HG03342 (cell line): ENCODE measurements around the gene NGDN.
A peak's percentile ranks its signal among the peaks of the same experiment; 100 is the strongest.

Experiments used
- ATAC-seq: cut with Tn5 transposase; IDR thresholded peaks from one replicate; pipeline ENCODE4 v1.9.1; 2021; ENCODE audit warnings: mild to moderate bottlenecking, moderate library complexity; ENCODE audit not compliant: unreplicated experiment

Gene NGDN

DNA sequence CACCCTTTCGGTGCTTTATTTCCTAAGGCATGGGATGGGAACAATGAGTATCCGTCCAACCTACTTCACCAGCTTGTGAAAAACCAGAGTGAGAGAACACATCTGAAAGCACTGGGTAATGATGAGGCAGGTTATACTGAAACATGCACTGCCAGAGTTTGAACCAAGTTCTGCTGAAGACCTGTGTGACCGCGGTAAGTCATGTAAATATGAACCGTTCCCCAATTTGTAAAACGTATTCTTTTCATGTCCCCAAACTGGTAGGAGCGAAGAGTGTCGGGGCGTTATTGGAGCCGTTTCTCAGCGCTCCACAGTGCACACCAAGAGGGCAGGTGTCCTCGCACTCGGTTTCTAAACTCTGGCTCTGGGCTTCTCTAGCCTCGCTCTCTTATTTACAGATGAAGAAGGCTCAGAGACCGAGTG, 788 bp upstream of the NGDN start:
- no peak for ATAC-seq

DNA sequence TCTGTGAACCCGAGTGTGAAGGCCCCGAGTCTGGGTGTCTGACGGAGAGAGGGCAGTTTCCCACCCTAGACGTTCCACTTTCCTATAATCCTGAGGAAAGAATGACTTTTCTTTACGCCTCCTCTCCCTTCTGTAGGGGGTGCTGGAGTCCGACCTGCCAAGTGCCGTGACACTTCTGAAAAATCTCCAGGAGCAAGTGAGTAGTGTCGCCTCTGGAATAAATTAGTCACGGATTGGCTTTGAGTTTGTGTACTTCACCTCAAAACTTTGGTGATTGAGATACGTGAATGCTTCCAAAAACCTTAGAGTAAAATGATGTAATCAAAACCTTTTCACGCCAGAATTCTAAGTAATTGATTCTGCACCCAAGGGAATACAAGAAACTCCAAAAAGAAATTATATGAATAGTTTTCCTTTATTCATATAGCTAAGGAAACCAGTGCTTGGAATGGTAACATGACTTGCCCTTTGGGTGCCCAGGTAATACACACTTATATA, 452 bp downstream of the NGDN start:
- peak; percentile 5 for ATAC-seq

DNA sequence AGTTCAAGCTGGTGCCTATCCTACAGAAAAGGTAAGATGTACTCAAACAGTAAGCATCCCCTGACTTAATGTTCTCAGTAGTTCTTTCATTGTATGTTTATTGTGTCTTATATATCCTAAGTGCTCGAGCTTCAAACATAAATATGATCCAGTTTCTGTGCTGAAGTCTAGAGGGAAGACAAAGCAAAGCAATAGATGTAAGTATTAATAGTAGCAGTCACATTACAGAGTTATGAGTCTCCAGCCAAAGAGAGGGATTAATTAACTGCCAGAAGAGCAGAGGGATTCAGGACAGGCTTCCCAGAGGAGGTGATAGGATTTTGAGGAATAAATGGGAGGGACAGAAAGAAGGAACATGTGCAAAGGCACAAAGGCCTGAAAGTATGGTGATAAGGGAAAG, 1.4 kb downstream of the NGDN start:
- no peak for ATAC-seq

DNA sequence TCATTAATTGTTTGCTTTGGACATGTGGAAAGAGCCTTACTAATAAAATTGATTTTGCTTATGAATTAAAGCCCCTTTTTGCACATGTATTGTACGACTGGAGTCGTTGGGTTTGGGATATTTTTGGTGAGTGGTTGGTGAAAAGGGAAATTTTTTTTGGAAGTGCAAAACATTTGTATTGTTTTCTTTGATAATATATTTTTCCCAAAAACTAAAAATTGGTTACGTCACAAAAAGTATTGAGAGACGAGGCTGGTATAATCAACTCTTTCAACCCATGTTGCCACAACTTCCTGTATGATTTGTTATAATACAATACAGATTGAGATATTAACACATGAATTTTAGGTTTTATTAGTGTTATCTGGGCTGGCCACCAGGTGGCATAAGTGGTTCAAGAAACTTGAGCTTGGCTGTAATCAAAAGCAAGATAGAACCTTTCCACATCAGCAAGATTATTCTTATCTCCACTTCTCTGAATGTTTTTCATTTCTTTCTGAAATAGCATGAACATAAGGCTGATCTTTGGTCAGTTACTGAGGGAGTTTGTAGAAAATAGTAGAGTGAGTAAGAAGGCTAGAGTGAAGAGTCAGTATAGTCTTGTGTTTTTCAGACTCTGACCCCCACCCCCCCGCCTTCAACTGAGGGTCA, 8.7 kb downstream of the NGDN start:
- ATAC-seq: no peak

DNA sequence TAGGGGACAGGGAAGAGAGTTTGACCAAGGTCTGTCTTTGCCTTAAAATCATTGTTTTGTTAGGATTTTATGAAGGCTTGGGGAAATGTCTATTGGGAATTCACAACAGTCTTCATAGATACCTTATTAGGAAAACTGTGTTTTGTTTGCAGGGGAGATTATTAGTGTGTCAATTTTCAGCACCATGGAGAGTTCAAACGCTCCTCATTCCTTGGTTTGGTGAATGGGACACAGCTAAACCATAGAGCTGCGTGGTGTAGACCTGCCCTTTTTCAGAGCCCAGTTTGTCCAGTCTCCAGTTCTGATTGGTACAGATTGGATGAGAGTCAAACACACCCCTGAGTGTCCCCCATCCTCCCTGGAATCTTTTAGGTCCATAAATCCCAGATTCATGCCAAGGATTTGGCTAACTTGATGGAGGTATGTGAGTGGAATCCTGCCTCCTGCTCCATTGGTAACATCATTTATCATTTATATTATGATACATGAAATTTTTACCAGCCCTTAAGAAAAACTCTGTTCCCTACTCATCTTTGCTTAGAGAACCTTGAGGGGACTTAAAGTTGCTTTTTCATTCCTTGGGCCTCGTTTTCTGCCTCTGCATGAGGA, 12.0 kb downstream of the NGDN start:
- no peak for ATAC-seq

DNA sequence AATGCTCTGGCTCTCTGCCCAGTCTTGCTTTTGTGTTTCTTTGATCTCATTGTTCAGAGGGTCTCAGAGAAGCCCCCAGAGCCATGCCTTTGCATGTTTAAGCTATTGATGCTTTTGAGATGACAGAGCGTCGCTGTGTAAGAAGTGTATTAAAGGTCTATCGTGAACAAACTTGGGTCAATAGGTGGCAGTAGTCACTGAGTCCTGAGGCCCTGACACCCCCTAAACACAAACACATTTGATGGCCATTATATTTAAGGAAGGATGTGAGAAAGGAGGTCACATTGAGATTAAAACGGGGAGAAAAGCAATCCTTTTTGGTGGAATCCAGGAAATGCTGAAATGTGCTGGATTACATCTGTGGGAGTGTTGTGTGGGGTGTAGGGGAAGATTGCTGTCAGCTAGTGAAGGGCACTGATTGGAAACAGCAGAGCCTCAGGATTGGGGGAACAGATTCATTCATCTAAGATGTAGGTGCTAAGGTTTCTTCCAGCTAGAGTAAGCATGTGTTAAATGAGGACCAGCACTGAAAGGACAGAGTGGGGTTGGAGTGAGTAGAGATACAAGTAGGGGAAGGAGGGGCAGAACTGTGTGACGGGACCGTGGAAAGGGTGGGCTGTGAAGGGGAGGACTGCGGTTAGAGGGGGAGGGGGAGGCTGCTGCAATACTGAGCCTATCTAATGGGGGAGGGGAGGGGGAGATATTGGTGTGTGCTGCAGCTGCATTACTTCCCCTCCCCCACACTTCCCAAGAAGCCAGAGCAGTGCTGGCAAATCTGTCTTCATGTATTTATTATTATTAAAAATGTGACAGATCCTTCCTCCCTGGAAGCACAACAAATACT, 12.7 kb downstream of the NGDN start:
- no peak for ATAC-seq

DNA sequence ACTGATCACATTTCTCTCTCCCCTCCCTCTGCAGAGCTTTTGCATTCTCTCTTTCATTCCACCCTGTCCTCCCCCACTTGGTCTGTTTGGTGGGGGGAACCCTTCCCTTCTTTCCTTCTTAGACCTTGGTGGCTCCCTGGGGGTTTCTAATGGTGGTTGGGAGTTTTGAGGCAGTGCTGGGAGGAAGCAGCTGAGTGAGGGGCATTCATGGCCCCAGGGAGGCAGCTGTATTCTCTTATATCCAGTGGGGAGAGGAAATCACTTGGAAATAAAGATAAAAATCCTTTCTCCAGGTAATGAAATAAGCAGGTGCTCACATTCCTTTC, 13.3 kb downstream of the NGDN start:
- ATAC-seq: no peak

DNA sequence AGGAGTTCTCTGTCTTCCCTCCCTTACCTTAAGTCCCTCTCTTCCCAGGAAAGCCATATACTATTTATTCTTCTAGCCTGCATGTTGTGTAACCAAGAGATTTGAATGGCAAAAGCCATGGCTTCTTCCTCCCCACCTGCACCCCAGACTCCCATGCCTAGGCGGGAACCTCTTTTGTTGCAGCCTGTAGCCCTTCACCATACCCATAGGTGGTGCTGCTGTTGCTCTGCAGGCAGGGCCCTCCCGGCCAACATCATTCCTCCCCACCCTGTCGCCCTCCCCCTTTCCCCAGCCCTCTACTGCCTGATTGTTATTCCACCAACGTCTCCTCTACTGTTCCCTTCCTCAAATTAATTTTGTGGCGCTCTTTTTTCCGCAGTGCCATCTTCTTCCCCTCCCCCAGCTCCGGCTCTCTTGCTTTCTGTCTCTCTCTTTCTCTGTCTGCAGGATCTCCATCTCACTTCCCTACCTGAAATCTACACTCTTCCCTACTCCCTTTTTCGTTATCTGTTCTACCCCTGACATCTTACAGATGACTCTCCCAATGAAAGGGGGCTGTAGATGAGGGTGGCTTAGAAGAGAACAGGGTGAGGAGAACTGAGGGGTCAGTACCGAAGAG, 13.8 kb downstream of the NGDN start:
- ATAC-seq: no peak

DNA sequence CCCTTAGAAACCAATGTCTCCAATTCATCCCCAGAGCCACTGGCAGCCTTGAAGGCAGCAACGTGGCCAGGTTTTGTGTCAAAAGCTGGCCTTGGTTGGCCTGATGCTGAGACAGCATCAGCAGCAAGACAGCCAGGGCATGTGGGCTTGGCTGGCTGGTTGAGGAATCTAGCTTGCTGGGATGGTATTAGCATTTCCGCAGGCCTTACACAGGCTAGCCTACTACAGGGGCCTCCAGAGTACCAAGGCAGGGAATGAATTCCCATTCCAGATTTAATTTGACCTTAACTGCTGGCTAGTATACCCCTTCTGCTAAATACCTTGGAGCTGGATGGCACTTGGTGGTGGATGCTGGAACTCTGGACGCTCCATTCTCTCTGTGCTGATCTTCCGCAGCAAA, 15.8 kb downstream of the NGDN start:
- no peak for ATAC-seq

DNA sequence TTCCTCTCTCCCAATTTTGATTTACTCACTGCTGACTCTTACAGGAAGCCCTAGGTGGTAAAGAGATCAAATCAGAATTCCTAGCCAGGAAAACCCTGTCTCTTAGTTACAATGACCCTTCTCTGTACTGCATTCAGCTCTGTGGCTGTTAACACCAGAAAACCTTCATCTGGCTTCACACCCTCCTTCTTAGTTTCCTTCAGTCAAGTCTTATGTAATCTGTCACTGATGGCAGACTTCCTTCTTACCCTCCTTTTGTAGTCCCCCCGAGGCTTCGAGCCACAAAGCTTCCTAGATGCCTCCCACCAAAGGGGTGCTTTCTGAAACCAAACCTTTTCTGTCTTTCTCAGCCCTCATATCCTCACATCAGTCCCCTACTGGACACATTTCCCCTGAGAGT, 16.5 kb downstream of the NGDN start:
- no peak for ATAC-seq

DNA sequence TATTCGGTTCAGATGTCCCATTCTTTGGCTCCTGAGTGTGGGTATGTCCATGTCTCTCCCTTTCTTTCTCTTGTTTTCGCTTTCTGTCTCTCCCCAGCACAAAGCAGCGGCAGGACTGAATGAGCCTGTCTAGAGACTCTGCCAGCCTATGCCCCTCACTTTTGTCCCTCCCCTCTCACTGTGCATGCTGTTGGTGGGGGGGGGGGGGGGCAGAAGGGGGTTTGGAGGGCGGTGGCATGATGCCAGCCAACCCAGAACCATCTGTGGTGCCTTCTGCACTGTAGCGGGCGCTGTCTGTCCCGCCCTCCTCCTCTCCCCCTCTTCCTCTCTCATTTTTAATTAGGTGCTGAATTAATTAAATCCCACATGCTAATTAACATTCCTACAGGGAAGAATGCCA, 17.7 kb downstream of the NGDN start:
- ATAC-seq: no peak

DNA sequence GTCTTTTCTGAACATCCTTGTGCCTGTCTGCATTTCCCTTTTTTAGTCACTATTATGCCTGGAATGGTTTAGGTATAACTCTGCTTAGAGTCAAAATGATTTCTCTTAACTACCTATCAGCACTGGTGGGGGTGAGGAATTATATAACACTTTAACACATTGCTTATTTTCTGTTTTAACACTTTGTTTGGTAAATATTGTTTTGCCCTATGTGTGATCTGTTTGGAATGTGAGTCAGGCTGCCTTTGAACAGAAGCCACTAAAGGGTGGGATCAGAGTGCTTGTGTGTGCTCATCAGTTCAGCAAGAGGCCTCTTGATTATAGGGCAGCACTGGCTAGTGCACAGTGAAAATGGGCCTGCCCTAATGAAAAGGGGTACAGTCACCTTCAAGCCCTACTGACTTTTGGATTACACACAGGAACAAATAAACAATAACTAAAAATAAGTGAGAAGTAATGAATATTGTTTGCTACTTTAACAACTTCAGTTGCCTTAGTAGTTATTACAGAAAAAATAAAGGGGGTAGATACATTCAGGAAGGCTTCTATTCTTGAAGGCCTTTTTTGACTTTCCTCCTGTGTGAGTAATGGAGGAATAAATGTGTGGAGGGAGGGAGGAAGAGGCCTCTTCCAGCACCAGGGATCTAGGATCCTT, 23.2 kb downstream of the NGDN start:
- ATAC-seq: no peak

DNA sequence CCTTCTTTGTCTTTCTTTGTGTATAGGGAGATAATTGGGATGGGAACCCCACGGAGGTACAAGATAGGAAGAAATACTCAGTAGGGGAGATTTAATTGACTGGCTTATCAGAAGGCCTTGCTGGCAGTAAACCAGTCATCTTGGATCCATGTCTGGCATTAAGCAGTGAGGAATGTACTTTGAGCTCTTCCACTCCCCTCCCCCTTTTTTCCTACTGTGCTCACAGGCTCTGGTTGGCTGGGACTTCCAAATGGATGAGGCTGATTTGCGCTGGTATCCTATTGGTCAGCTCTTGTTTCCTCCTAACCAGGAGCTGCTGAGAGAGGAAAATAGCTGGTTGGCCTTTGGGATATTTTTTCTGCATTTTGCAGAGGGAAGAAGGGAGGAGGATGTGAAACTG, 24.7 kb downstream of the NGDN start:
- no peak for ATAC-seq

DNA sequence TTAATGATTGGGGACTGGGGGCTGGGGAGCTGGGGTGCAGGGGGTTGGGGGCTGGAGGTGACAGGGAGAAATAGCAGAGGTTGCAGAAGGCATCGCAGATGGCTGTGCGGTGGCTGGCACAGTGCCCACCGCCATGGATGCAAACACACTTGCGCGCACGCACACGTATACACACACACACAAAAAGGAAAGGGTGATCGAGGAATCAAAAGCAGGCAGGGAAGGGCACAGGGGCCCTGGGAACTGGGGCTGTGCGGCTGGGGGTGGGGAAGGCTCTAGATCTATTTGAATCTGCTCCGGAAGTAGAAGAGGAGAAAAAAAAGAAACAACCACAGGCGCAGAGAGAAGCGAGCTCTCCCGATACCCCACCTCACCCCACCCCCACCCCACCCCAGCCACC, 42.7 kb downstream of the NGDN start:
- ATAC-seq: no peak

DNA sequence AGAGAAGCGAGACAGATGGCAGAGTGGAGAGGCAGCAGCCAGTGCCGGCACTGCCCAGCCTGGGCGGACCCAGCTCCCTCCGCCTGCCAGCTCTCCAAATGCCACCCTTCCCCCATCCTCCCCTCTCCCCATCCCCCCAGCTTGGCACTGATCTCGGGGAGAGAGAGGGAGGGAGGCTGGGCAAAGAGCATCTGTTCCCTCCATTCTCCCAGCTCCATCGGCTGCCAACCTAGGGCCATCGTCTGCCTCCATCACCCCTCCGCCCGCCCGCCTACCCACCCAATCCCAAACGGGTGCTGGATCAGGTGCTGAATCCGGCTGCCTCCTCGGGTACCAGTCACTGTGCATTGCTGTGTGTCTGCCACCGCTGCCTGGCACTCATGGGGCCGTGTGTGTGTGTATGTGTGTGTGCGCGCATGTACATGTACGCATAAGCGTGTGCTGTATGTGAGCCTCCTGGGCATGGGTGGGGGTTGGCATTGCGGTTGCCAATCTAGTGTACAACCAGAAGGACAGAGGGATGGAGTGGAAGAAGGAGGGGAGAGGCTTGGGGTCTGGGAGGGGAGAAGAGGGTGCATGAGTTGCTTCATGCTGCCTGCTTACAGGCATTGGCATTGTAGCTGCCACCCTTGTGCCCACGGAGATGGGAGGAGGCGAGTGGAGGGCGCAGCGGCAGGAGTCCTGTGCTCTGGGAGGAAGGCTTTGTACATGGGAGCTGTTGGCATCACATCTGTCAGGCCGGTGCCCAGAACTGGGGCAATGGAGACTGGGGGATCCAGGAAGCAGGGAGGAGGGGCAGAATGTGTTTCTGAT, 43.7 kb downstream of the NGDN start:
- no peak for ATAC-seq

DNA sequence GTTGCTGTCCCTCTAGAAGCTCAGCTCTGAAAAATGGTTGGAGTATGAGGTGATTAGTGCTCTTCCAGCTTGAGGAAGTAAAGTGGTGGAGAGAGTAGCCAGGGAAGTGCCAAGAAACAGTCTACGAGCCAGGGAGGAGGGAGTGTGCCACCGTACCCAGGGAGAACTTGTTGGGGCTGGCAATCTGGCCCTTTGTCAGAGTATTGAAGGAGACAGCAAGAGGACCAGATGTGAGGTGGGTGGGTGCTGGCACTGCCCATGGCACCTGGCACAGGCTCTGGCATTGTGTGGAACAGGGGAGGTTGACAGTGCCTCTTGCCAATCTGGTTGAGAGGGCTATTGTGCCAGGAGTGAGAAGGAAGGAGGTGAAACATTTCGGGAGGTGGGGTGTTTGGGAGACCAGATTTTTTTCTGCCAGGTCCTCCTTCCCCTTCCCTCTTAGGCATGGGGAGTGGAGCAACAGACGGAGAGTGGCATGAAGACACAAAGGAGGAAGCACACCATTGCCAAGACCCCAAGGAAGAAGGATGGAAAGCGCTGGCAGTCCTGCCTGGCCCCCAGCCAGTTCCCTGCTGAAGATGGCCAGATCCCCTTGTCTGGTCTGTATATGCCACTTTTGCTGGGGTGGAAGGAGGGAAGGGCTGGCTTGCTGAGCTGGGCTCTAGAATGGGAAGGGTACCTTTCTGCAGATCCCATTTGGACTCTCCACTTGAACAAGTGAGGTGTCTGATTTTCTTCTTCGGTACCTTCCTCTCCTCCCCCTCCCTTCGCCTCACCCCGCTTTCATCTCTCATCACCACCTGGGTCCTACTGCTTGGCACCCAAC, 44.5 kb downstream of the NGDN start:
- ATAC-seq: no peak

DNA sequence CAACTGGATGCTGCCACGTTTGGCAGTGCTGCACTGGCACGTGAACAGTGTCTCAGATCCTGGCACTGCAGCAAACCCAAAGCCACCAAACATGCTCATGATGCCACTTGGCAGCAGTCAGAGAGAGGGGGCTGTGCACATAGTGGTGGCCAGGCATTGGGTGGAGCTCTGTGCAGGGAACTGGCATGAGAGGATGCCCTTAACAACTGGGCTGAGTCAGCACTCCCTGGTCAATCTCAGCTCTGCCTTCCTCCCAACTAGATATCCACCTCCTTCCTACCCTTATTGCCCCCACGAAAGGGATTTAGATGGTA, 45.1 kb downstream of the NGDN start:
- ATAC-seq: no peak

DNA sequence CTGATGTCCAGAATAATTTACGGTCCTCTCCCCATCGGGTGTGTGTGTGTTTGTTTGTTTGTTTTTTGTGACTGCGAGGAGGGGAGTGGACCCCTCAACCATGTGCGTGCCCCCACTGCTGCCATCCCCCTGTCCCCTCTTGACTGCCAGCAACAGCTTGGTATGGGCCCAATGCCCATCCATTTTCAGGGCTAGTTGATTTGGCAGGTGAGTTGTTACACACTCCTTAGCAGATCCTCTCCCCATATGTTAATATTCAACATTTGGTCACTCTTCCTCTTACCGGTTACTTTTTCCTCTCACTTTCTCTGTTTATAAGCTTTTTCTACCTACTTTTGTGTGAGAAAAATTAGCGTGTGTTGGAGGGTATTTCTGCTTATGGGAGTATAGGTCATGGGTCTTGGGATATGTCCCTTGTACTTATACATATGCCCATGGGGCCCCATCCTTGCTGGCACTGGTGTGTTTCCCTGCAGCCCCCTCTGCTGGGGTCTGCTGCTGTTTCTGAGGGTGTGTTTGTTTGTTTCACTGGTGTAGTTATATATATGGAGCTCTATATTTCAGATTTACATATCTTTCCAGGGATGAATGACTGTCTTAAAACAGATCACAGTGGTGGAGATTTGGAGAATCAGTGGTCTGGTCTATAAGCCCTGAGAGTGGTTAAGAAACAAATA, 48.3 kb downstream of the NGDN start:
- ATAC-seq: no peak

DNA sequence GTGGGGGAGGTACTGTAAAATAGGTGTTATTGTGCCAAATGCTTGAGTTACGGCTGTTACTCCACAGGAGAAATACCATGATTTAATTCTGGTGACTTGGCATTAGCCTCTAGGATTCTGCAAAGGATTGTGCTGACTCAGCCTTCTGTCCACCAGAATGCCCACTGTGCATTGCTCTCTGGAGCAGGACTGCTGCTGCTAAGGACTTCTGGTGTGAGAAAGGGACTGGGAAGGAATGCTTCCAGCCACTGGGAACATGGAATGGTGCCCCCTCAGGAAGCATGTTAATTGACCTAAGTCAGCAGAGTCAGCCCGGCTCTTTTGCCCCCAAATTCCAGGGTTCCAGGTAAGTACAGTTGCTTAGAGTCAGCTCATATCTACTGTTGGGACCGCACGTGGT, 49.2 kb downstream of the NGDN start:
- ATAC-seq: no peak
